GM18873 (cell line): ENCODE data around the gene GJA3.
A peak's percentile ranks its signal among the peaks of the same experiment; 100 is the strongest.

Experiments
- ATAC-seq: cut with Tn5 transposase; IDR thresholded peaks from one replicate; pipeline ENCODE4 v1.9.1; 2021; ENCODE audit warnings: mild to moderate bottlenecking, moderate library complexity, moderate number of reproducible peaks; ENCODE audit not compliant: unreplicated experiment, low FRiP score

Gene GJA3

DNA sequence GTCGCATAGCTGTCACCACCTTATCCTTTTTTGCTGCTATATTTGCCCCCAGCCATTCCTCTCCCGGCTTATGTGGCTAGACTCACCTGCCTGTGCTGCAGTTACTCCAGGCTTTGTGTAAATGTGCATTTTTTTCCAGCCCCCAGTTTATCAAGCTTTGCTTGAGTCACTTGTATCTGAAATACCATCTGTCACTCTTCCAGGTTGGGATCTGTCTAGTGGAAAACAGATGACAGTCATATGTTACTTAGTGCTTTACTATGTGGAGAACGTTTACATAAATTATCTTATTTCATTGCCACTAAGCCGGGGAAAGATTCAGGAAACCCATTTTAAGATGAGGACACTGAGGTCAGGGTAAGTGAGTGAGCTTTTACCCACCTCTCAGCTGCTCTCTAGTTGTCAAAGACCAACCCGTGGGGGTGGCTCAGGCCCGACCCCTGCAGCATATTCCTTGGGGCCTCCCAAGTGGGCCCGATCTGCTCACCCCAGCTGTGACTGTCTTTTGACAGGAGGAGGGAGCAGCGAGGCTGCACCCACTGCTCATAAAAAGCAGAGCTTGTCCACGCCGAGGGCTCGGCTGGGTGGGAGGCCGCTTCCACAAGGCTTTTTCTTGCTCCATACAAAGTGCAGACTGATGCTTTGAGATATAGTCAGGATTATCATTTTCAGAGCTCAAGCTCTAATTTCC is 24.7 kb upstream of the GJA3 start:
- ATAC-seq = no peak

DNA sequence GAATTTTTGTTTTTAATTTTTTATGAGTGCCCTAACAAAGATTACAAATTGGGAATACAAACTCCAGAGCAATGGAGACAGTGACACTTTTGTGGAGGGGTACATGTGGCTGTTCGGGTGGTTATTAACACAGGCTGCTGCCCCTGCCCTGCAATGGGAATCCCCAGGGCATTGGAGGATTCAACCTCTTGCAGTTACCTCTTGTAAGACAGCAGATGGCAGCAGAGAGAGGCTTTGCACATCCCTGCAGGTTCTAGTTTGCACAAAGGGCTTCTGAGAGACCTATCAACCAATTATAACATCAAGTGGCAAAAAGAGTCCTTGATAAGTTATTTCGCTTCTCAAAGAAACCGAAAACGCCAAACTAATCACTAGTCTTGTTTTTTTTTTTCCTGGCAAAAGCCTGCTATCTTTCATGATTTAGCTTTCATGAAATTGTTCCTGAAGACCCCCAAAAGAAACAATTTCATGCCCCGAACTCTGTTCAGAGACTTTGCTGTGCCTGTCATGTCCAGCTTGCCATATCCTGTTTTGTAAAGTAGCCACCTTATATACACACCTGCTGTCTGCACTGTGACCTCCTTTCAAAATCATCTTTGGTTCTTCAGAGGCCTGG is 21.5 kb upstream of the GJA3 start:
- no peak for ATAC-seq

GRCh38 chr13:20181188-20181587 is 20.3 kb upstream of the GJA3 start:
- no peak for ATAC-seq

DNA sequence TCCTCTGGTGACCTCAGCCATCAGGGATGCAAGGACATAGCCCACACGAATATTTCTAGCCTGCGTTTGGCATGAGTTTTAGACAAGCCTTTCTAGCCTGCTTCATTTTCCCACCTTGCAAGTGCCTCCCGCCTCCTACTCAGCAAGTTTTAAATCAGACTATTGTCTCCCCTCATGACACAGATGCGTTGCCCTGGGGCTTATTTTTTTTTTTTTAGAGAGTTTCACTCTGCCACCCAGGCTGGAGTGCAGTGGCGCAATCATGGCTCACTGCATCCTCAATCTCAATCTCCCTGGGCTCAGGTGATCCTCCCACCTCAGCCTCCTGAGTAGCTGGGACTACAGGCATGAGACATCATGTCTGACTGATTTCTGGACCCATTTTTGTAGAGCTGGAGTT is 17.3 kb upstream of the GJA3 start:
- no peak for ATAC-seq

DNA sequence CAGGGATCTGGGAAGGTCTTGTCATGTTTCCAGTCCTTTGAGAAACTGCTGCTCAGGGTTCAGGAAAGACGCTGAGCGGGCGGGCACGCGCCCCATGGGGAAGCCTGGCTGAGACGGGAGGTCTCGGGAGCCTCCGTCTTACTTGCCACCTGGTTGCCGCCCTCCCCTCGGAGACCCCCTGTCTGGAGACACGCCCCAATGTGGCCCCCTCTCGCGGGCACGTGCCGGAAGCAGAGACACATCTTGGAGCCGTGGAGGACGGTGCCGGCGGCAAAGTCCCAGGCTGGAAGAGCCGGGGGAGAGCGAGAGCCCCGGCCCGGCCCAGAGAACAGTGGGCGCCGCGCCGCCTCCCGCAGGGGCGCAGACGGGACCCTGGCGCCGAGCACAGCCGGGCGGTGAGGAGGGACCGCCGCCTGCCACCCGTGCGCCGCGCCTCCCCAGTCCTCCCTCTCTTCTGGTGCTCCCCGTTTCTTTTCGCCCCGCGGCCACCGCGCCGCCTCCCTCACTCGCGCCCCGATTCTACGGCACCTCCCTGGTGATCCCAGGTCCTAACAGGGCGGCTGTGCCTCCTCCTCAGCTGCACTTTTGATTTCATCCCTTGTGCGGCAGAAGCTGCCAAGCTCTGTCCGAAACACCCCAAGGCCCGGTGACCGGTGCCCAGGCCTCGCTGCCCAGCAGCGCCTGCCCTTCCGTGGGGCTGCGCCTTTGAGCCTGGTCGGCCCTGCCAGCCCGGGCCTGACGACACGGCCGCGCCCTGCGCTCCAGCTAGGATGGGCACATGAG is 16.4 kb upstream of the GJA3 start:
- ATAC-seq = no peak

DNA sequence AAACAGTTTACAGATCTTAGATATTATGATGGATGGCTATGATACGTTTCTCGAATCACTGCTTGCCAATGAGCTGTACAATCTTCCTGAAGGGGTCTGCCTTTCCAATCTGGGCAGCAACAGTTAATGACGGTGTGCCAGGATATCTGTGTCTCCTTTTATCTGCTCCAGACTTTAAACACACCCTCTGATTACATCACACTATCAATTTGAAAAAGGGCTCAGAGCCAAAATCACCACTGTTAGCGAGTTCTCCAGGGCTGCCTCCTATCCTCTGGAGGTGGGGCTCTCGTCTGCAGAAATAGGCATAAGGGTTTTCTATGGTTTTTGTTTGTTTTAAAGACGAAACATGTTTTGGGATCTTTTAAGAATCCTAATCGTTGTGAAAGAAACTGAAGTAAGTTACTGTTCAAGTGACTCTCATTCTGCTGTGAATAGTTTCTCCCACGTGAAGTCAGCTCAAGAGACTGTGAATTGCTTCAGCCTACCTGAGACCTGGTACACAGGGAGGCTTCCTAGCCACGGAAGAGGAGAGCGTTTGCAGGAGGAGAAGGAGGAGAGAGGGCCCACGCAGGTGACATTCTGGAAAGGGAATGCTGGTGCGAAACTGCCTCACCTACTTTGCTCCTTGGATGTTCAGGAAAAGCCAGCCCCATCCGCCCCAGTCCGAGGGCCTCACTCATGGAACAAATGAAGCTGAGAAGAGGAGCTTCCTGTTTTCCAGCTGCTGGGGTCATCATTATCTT is 15.2 kb upstream of the GJA3 start:
- ATAC-seq = no peak

- no peak for ATAC-seq
These were observed 14.5 kb upstream of the GJA3 start for GRCh38 chr13:20175406-20175794.

- peak; percentile 78 for ATAC-seq
These were observed 14.0 kb upstream of the GJA3 start for GRCh38 chr13:20174656-20175405.

- ATAC-seq = no peak
These were observed 12.4 kb upstream of the GJA3 start for GRCh38 chr13:20173116-20173746.

DNA sequence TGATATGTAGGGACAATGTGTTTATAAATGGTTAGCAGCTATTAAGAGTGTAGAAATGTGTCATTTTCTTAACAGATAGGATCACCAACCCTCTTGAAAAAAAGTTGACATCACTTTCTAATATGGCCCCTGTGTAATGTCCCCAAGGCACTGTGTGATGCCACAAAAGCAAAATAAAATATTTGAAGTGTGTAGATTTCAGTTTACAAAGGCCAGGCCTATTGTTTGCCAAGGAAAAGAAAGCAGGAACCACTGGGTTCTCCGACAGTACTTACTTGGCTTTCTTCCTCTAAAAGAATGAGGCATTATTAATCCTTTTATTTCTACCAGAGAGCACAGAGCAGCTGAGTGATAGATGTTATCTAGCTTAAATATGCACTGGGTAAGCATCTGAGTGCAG is 10.5 kb upstream of the GJA3 start:
- ATAC-seq = no peak

DNA sequence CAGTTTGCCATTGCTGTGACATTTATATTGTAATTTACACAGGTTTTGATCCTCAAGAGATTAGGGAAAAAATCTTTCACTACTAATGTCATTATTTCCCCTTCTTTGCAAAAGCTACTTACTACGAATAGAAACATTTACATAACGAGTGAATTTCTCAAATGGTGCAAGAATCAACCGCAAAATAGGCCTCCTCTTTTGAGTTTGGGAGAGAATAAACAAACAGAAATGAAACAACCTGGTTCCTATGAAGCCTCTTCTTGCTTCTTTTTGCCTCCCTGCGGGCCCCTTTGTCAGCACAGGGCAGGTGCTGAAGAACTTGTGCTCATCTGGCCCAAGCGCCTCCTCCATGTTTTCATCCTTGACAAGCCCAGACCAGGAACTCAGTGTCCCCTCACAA is 10.1 kb upstream of the GJA3 start:
- no peak for ATAC-seq

DNA sequence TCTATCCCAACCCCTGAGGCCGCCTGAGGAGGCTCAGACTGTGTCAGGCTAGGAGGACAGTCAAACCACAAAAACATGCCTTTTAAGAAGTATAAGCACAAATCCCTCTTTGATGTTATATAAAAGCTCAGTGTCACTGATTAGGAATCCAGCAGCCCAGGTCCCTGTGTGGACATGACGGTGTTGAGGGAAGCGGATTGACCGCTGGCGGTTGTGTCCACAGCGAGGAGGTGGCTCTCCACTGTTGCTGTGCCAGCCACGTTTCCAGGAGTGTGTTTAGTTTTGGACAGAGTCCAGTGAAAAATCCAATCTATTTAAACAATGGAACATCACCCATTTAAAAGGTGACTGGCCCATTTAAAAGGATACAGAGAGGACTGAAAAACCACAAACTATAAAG is 7.5 kb upstream of the GJA3 start:
- ATAC-seq = no peak

GRCh38 chr13:20165417-20166257 is 4.8 kb upstream of the GJA3 start:
- ATAC-seq = no peak

DNA sequence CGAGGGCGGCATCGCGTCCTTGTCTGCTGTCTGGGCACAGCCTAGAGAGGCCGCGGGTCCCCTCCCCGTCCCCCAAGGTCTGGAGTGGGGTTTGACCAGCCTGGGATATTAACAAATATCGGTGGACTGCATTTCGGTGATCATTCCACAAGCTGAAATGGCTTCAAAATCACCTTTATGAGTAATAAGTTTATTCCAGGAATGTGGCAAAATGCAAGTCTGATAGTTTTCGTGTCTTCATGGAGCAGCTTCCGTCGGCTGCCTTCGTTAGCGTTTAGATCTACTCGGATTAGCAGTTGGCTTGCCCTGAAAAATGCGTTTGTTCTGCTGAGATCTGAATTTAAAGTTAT is 1.1 kb upstream of the GJA3 start:
- no peak for ATAC-seq

DNA sequence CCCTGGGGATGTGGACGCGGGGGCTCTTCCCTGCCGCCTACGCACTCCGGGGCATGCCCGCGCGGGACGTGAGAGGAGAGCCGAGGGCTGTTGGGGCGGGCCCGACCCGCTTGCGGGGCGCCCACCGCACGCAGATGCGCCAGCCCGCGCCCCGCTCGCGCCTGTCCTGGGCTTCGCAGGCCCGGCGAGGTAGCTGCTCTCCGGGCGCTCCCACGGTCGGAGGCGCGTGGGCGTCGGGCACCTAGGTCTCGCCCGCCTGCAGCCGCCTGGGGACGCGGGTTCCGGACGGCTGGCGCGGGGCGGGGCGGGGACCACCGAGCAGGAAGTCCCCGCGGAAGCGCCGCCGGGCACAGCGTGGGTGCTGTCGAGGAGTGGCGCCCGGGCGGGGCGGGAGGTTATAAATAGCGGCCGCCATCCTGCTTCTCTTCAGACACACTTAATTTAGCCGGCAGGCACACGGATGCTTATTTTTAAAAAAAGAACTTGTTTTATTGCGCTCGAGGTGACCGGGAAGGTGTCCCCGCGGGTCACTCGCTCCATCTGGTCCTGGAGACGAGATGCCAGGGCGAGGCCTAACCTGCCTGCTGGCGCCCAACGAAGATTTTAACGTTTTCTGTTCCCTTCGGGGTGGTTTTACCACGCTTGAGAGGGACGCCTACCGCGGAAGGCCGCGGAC is 561 bp upstream of the GJA3 start:
- ATAC-seq = peak; percentile 43

GRCh38 chr13:20159646-20160305 is 1.1 kb downstream of the GJA3 start:
- no peak for ATAC-seq

DNA sequence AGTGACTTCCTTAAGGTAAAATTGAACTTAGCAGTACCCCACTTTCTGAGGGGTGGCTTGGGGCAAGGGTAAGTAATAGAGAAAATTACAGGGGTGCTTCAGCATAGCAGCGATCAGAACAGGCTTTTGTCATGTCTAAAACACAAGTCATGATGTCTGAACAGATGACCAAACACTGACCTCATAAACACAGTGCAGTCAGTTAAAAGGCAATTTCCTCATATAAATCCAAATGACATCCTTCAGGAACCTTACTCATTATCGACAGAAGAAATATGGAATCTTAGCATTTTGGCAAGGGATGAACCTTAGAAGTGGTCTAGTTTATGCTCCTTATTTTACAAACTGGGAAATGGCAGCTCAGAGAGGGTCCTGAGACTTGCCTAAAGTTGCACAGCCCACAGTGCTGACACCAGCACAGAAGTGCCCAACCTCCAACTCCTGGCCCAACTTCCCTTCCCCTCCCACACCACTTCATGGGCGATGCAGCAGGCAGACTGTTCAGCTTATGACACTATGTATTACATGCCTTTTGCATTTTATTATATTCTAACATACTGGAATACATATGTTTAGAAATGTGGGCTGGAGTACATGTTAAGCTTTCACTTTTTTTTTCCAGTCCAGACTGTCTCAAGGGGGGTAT is 3.6 kb downstream of the GJA3 start:
- no peak for ATAC-seq

GRCh38 chr13:20156702-20157101 is 4.2 kb downstream of the GJA3 start:
- no peak for ATAC-seq
